Astrocyte (in vitro differentiated cells and primary cell): ENCODE data around the gene SUPT3H.

Experiments
- EZH2 ChIP-seq: IDR thresholded peaks from 2 replicates; pipeline ENCODE4 v1.6.1; 2012; ENCODE audit warnings: mild to moderate bottlenecking, low read length, inconsistent platforms; ENCODE audit not compliant: insufficient read depth
- TF ChIP-seq, protein P1 (sequence below): IDR thresholded peaks from 2 replicates; pipeline ENCODE4 v1.5.1; 2011; ENCODE audit warnings: low read depth, mild to moderate bottlenecking, inconsistent platforms, low read length, moderate library complexity; ENCODE audit not compliant: insufficient read depth

GRCh38 chr6:45154679-45155078 is 223.1 kb downstream of the SUPT3H start:
- TF ChIP-seq, protein P1, sequence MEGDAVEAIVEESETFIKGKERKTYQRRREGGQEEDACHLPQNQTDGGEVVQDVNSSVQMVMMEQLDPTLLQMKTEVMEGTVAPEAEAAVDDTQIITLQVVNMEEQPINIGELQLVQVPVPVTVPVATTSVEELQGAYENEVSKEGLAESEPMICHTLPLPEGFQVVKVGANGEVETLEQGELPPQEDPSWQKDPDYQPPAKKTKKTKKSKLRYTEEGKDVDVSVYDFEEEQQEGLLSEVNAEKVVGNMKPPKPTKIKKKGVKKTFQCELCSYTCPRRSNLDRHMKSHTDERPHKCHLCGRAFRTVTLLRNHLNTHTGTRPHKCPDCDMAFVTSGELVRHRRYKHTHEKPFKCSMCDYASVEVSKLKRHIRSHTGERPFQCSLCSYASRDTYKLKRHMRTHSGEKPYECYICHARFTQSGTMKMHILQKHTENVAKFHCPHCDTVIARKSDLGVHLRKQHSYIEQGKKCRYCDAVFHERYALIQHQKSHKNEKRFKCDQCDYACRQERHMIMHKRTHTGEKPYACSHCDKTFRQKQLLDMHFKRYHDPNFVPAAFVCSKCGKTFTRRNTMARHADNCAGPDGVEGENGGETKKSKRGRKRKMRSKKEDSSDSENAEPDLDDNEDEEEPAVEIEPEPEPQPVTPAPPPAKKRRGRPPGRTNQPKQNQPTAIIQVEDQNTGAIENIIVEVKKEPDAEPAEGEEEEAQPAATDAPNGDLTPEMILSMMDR = no peak
- TF ChIP-seq EZH2 = no peak
